Transverse colon (tissue), 4 donors: ENCODE measurements around the gene CWC27. TPM values are rescaled to one million over a fixed set of nuclear protein-coding genes. Genes with fewer than 3 reads are reported as not detected.
"Not testable (repeated sequence)": the region's sequence is repeated elsewhere in the genome, so short reads cannot be mapped to it uniquely, and the experiment has no call there.

Experiments used
- DNase-seq: peaks from one replicate; pipeline ENCODE4 v3.0.0-alpha.2; 2019
- H3K27ac ChIP-seq, 4 donors: fragments of 200-600 bp; sonication (generic); 2 replicates each; pipeline ENCODE4 v1.5.1; 2016 to 2018; ENCODE audit warnings: inconsistent platforms in 4 of 4
- H3K27me3 ChIP-seq: fragments of 200-600 bp; sonication (generic); 2 replicates; pipeline ENCODE4 v1.5.1; 2017; ENCODE audit warnings: inconsistent platforms
- H3K36me3 ChIP-seq, 4 donors: fragments of 200-600 bp; sonication (generic); 2 replicates each; pipeline ENCODE4 v1.5.1; 2017 to 2019; ENCODE audit warnings: inconsistent platforms in 4 of 4
- H3K4me1 ChIP-seq, 4 donors: fragments of 200-600 bp; sonication (generic); 2 replicates each; pipeline ENCODE4 v1.5.1; 2017 to 2020; ENCODE audit warnings: inconsistent platforms in 4 of 4
- H3K4me3 ChIP-seq, 4 donors: fragments of 200-600 bp; sonication (generic); 1 replicate in 1 of 4; 2 replicates in 3 of 4; pipeline versions ENCODE4 v1.5.1 to v1.6.1; 2017 to 2019; ENCODE audit warnings: inconsistent platforms in 4 of 4
- H3K9me3 ChIP-seq, 2 donors: fragments of 200-600 bp; sonication (generic); 2 replicates each; pipeline ENCODE4 v1.5.1; 2017 to 2019; ENCODE audit warnings: inconsistent platforms in 2 of 2
- CTCF ChIP-seq, 5 experiments: fragments of 200-600 bp in 3 of 5; fragments of 450-650 bp in 2 of 5; sonication (generic) in 3 of 5; IDR thresholded peaks; 1 replicate in 2 of 5; 2 replicates in 3 of 5; pipeline ENCODE4 v1.5.1; 2016 to 2017; ENCODE audit warnings: antibody characterized with exemption in 5 of 5, inconsistent platforms in 3 of 5, mild to moderate bottlenecking in 2 of 5, moderate library complexity in 1 of 5
- EP300 ChIP-seq: sonication (generic); formaldehyde crosslinking; IDR thresholded peaks from one replicate; pipeline ENCODE4 v1.6.1; 2017; ENCODE audit warnings: antibody characterized with exemption, low read depth
- POLR2A ChIP-seq: fragments of 450-650 bp; IDR thresholded peaks from one replicate; pipeline ENCODE4 v1.6.1; 2016; ENCODE audit warnings: antibody characterized with exemption, mild to moderate bottlenecking, moderate library complexity
- POLR2AphosphoS5 ChIP-seq, 3 donors: sonication (generic); formaldehyde crosslinking; IDR thresholded peaks; one replicate each; pipeline ENCODE4 v1.6.1; 2016; ENCODE audit warnings: antibody characterized with exemption in 3 of 3
- WGBS, 2 donors: methylation state at CpG; one replicate each; pipeline ENCODE4 v1.1.5; 2018; ENCODE audit warnings: low coverage in 1 of 2; 5-methylcytosine and 5-hydroxymethylcytosine counted together
- in situ Hi-C, 4 donors: fragments of 200-750 bp; cut with MboI; loops; one replicate each; pipeline versions ENCODE4 v1.15.0 to v1.15.1; 2017; ENCODE audit warnings: low sequenced_read_pairs in 3 of 4, low pct_ligation_motif_present in 1 of 4, low pct_unique_long_range_greater_than_20kb in 1 of 4
- intact Hi-C: fragments of 100-400 bp; cut with DNase I; formaldehyde crosslinking; loops from one replicate; pipeline ENCODE4 v1.15.1; 2023; ENCODE audit warnings: low total_unique reads
- total RNA-seq, 4 donors: library from RNA; depleted of rRNA; stranded (reverse); fragments of >200 nt; gene quantifications; one replicate each; pipeline ENCODE4 v1.1.0, GENCODE V29; 2016

CWC27 gene
- total RNA-seq, 4 donors from 2014 or later = 9.6 to 36.2 (median 15.6) TPM; not detected in 1

- no peaks in the 10 kb centered on the region for H3K27me3 ChIP-seq
- DNase-seq = no peak
- no peaks in the 10 kb centered on the region for H3K36me3 ChIP-seq
- intact Hi-C loops = no loop called here
- peaks cover 0 to 10% (median 0%) of the 10 kb centered on the region in 4 donors for H3K4me1 ChIP-seq
- H3K27ac ChIP-seq = no peak overlapping the region
- H3K9me3 ChIP-seq = no peaks in the 10 kb centered on the region
- TF ChIP-seq POLR2AphosphoS5 (IDR thresholded peaks at IDR 0.05) = no peak
- no peak for TF ChIP-seq CTCF (IDR thresholded peaks at IDR 0.05)
- TF ChIP-seq EP300 = no peak
- no peak for TF ChIP-seq POLR2A
- H3K4me3 ChIP-seq = no peak overlapping the region
- in situ Hi-C loops = loop anchor here in 3 of 4 donors (25.0 kb wide), 2 partner anchors 215 to 665 kb away; partner anchors contain the start of gene ADAMTS6 (in 2 of the 3)
These were observed 53.6 kb downstream of the CWC27 start for GRCh38 chr5:64822320-64822719.

- WGBS, 2 donors = 88 to 100% methylated on average over 1 of the region's 1 CpG
- H3K4me3 ChIP-seq = no peak overlapping the region
- in situ Hi-C loops = no loop called here
- H3K9me3 ChIP-seq = no peaks in the 10 kb centered on the region
- H3K4me1 ChIP-seq = peaks cover 0 to 5% (median 0%) of the 10 kb centered on the region in 4 donors
- TF ChIP-seq POLR2AphosphoS5 (IDR thresholded peaks at IDR 0.05) (no peak), CTCF (IDR thresholded peaks at IDR 0.05) (no peak), POLR2A (no peak), EP300 (no peak)
- H3K36me3 ChIP-seq = no peaks in the 10 kb centered on the region
- DNase-seq = no peak
- no peak overlapping the region for H3K27ac ChIP-seq
- intact Hi-C loops = no loop called here
- H3K27me3 ChIP-seq = no peaks in the 10 kb centered on the region
These were observed 57.8 kb downstream of the CWC27 start for GRCh38 chr5:64826541-64826940.

DNA sequence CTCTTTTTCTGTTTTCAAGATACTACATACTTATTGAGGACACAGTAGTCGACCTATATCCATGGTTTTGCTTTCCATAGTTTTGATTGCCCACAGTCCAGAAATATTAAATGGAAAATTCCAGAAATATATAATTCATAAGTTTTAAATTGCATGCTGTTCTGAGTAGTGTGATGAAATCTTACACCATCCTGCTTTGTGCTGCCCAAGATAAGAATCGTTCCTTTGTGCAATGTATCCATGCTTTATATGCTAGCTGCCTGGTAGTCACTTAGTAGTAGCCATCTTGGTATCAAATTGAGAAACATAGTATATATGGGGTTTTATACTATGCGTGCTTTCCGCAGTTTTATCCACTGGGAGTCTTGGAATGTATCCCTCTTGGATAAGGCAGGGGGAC, 59.0 kb downstream of the CWC27 start:
- intact Hi-C loops = no loop called here
- Histone ChIP-seq H3K27ac (no peak overlapping the region), H3K9me3 (no peaks in the 10 kb centered on the region), H3K36me3 (no peaks in the 10 kb centered on the region), H3K4me1 (no peaks in the 10 kb centered on the region), H3K27me3 (no peaks in the 10 kb centered on the region), H3K4me3 (no peak overlapping the region)
- no peak for DNase-seq
- in situ Hi-C loops = no loop called here
- TF ChIP-seq POLR2AphosphoS5 (IDR thresholded peaks at IDR 0.05) (no peak), CTCF (IDR thresholded peaks at IDR 0.05) (no peak), POLR2A (no peak), EP300 (no peak)
- WGBS, 2 donors = 86 to 96% methylated on average over 4 of the region's 4 CpGs

GRCh38 chr5:64830650-64831049, 61.9 kb downstream of the CWC27 start:
- in situ Hi-C loops, H3K27ac ChIP-seq, H3K4me3 ChIP-seq, H3K36me3 ChIP-seq, intact Hi-C loops, H3K4me1 ChIP-seq, DNase-seq, H3K27me3 ChIP-seq, H3K9me3 ChIP-seq: not testable (repeated sequence)

DNA sequence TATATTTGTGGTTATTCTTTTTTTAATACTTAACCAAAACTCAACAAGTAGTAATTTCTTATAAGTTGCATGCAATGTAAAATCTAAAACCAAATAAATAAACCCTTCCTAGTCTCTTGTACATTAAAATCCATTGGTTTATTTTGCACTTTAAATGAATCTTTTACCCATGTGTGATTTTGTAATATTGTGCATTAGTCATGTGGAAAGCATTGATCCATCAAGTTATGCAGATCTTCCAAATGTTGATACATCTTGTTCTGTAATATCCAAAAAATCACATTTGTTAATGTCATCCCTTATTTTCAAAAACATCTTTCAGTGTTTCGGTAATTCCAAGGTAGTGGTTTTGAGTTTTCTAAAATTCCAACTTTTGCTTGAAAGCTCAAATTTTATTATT, 63.3 kb downstream of the CWC27 start:
- no peaks in the 10 kb centered on the region for H3K27me3 ChIP-seq
- H3K4me1 ChIP-seq = peaks cover 0 to 5% (median 0%) of the 10 kb centered on the region in 4 donors
- intact Hi-C loops (no loop called here), in situ Hi-C loops (no loop called here)
- H3K27ac ChIP-seq = no peak overlapping the region
- WGBS, 2 donors = 98 to 100% methylated on average over 1 of the region's 1 CpG
- DNase-seq = no peak
- H3K4me3 ChIP-seq = no peak overlapping the region
- no peaks in the 10 kb centered on the region for H3K36me3 ChIP-seq
- H3K9me3 ChIP-seq = no peaks in the 10 kb centered on the region
- no peak for TF ChIP-seq POLR2AphosphoS5 (IDR thresholded peaks at IDR 0.05)
- no peak for TF ChIP-seq CTCF (IDR thresholded peaks at IDR 0.05)
- no peak for TF ChIP-seq POLR2A
- TF ChIP-seq EP300 = no peak
